Measurements from ENCODE around the gene ZNF559.

The ZNF559 gene

GRCh38 chr19:9362905-9363304 is 38.9 kb downstream of the ZNF559 start, which contains the start of gene ZNF177:
ZNF177 (plus strand) TSS chr19:9363013; CDS start chr19:9378312, 15,299 bp downstream.
- peak; percentile 59 for DNase-seq

GRCh38 chr19:9370738-9371619 is 47.0 kb downstream of the ZNF559 start:
- no peak for DNase-seq

- peak; percentile 13 for DNase-seq
Observed at GRCh38 chr19:9381361-9381785, 57.4 kb downstream of the ZNF559 start.
